Tongue (tissue), 2 donors: ENCODE results near the gene IFNW1. TPM values are rescaled to one million over a fixed set of nuclear protein-coding genes. Genes with fewer than 3 reads are reported as not detected.
"Not testable (repeated sequence)": the region's sequence is repeated elsewhere in the genome, so short reads cannot be mapped to it uniquely, and the experiment has no call there.

Source experiments
- DNase-seq: peaks from one replicate; pipeline ENCODE4 v3.0.0-alpha.2; 2015
- total RNA-seq: library from RNA; depleted of rRNA; stranded (reverse); fragments of >200 nt; gene quantifications from one replicate; pipeline ENCODE4 v1.2.3, GENCODE V29; 2014

The IFNW1 gene
- total RNA-seq: not detected

DNA sequence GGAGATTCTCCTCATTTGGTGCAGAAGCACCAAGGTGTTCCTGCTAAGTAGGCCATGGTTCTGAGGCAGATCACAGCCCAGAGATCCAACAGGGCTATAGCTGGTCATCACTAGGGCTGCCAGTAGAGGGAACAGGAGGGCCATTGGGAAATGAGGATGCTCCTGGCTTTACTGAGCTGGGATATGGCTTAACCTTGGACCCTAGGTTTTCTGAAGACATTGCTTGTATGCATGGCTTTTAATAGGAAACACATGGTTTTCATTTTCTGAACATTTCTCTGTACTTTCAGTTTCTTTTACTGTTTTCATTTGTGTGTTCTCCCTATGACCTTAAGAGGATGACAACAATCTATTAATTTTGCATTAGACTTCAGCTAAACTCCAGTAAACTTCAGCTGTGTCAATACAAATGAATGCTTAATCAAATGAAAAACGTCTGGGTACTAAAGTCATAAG is at the start of gene IFNW1:
Gene IFNW1 (minus strand): TSS at position 406 of the 456 bp plus-strand sequence. CDS start 262 bp downstream, at position 144.
- no peak for DNase-seq

- DNase-seq: not testable (repeated sequence)
Observed at GRCh38 chr9:21187487-21187886, 45.9 kb upstream of the IFNW1 start, which contains the start of gene IFNA4. Gene IFNA4, minus strand, starts transcription at chr9:21187587. Its CDS starts 56 bp downstream, at chr9:21187531.

DNA sequence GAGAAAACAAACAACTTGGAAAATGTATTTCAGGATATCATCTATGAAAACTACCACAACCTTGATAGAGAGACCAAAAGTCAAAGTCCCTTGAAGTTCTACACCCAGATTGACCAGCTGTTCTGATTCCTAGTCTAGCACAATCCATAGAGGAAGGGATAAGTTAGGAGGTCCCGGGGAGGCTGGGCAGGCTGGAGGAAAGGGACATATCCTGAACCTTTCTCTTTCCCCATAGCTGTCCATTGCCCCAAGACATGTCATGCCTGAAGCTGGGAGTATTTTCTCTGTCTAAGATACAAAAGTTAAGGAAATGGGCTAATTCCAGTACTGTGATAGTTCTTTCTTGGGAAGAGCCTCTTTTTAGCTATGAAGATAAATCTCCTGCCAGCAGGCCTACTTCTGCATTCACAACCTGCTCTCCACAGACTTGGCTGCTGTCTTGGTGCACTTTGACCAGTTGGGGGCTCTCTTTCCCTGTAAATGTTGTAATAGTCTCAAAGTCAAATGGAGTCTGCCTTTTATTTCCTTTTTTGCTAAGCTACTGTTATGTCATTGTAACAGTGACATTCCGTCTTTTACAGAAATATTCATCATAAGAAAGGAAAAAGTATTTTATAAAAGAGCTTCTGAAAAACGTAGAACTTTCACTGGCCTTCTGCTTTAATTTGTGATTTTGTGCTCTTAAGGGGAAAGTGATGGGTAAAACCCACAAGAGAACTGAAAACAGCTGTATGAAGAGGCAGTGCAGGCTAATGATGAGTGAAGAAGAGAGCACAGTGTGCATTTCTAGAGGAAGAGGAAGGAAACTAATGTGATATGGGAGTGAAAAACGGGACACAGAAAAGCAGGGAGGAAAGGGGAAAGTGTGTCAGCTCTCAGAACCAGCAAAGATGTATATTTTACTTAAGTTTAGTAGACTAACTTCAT is 41.4 kb upstream of the IFNW1 start:
- DNase-seq: peak; percentile 2

GRCh38 chr9:21174671-21175070 is 33.0 kb upstream of the IFNW1 start:
- no peak for DNase-seq

- DNase-seq: no peak
Observed at GRCh38 chr9:21172156-21172555, 30.5 kb upstream of the IFNW1 start.

DNA sequence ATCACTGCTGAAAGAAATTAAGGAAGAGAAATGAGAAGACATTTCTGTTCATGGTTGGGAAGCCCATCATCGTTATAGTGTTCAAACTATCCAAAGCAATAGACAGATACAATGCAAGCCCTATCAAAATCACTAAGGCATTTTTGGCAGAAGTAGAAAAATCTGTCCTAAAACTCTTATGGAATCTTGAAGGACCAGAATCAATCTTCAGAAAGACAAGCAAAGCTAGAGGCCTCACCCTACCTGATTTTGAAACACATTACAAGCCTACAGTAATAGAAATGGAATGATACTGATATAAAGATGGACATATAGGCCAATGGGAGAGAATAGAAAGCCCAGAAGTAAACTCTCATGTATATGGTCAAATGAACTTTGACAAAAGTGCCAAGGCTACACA is 29.7 kb upstream of the IFNW1 start:
- DNase-seq: no peak

DNA sequence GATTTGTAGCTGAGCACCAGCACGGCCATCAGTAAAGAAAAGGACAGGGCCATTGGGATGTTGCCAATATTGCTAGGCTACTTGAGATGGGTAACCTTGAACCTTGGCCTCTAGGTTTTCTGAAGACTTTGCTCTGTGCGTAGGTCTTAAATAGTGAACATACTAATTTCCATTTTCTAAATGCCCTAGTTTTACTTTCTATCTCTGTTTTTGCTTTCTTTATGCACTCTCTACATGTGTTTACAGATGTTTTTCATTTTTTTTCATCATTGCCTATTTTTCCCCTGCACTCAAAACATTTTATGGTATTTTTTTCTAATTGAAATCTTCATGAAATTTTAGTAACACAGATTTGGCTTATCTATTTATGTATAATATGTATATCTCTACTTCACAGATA is 24.9 kb upstream of the IFNW1 start, which contains the start of gene IFNA21:
Gene IFNA21 (minus strand): TSS at position 101 of the 400 bp plus-strand sequence. CDS start 48 bp downstream, at position 53.
- not testable (repeated sequence) for DNase-seq

GRCh38 chr9:21165516-21165915 is 23.9 kb upstream of the IFNW1 start:
- no peak for DNase-seq

DNA sequence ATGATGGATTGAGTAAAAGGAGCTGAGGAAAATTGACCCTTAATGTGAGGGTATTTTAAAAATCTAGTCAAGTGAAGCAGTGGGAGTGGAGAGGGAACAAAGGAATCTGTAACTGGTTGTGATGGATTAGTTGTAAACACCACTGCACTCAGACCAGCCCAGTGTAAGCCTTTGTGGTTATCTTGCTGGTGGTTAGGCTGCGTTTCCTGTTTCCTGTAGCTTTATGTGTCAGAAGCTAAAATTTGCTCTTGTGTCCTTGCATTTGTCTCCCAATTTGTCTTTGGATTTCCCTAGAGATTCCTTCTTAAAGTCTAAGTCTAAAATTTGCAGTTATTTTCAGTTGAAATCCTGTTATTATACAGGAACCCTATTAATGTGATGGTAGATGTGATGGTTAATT is 18.5 kb upstream of the IFNW1 start:
- DNase-seq: no peak

DNA sequence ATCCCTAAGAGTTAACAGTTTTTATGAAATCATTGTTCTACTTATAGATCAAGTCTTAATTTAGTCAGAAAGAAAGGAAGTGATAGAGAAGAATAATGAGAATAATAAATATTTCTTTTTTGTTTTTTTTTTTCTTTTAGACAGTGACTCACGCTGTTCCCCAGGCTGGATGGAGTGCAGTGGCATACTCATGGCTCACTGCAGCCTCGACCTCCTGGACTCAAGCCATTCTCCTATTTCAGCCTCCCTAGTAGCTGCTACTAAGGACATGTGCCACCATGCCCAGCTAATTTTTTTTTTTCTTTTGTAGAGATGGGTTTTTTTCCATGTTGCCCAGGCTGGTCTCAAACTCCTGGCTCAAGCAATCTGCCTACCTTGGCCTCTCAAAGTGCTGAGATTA is 13.9 kb upstream of the IFNW1 start:
- DNase-seq: no peak

DNA sequence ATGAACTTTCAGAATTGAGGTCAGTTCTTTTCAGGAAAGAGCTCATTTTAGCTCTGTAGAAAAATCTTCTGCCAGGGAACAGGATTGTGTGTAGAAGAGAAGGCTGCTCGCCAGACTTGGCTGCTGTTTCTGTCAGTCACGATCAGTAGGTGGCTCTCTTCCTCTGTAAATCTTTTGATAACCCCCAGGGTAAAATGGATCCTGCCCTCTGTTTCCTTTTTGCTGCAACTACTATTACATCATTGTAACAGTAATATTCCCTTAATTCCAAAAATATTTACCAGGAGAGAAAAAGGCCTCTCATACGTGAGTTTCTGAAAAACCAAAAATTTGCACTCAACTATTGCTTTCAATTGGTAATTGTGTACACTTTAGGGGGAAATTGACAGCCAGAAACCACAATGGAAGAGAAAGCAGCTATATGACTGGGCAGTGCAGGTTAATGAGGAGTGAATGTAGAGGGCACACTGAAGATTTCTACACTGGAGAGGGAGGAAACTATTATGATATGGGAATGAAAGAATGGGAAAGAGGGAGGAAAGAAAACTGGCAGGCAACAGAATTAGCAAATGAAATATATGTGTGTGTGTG is 12.5 kb upstream of the IFNW1 start:
- DNase-seq: peak; percentile 31

GRCh38 chr9:21153336-21154017 is 11.8 kb upstream of the IFNW1 start:
- DNase-seq: no peak

DNA sequence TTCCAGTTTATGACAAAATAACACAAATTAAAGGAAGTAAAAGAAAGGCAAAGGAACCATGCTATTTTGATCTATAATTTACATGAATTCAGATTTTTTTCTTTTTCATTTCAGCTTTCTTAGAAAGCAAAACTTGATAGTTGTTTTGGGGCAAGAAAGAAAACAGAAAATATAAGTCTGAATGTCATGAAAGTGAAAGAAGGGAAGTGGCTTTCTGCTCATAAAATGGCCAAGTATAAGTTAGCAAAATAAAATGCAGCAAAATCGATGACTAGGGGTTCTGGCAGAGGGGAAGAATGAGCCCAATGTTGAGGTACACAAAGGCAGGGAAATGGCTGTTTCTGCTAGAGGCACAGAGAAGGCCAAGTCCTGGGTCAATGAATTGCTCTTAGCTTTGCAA is 3.0 kb upstream of the IFNW1 start:
- DNase-seq: no peak

- no peak for DNase-seq
Observed at GRCh38 chr9:21137020-21137419, 4.6 kb downstream of the IFNW1 start.

GRCh38 chr9:21135736-21136135 is 5.9 kb downstream of the IFNW1 start:
- no peak for DNase-seq

GRCh38 chr9:21128186-21128585 is 13.4 kb downstream of the IFNW1 start:
- not testable (repeated sequence) for DNase-seq

DNA sequence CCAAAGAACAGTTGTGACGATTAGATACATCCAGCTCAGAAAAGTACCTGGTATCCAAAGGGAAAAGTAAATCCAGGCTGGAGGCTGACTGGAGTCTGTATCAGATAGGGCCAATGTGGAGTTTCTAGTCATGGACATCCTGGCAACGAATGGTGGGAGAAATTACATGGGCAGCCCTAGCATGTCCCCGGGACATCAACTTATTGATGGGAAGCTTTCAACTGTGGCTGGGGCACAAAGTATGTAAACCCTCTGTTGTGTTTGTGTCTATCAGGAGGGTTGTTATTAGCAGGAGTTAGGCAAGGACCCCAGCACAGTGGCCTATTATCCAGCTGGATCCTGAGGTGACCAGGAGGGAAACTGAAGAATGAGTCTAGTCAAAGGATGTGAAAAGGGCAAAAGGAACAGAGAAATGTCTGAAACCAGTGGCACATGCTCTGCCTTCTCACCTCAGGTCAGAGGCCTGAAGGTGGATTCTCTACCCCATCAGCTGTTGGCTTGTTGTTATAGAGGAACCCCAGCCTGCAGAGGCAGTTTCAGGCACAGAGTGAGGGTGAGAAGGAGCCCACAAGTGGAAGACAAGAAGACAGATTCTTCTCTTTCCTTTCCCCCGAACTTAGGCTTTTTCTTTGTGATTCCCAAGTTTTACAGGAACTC is 19.9 kb downstream of the IFNW1 start:
- DNase-seq: no peak

DNA sequence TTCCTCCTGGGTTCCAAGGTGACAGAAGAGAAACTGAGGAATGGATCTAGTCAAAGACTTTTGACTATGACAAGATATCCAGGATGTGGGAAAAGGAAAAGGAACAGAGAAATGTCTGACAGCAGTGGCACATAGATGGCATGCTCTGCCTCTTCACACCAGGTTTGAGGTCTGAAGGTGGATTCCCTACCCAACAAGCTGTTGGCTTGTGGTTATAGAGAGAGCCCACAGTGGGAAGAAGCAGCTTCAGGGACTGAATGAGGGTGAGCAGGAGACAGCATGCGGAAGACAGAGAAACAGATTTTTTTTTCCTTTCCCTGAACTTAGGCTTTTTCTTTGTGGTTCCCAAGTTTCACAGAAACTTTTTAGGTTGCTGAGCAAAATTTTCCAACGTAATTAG is 20.6 kb downstream of the IFNW1 start:
- no peak for DNase-seq

DNA sequence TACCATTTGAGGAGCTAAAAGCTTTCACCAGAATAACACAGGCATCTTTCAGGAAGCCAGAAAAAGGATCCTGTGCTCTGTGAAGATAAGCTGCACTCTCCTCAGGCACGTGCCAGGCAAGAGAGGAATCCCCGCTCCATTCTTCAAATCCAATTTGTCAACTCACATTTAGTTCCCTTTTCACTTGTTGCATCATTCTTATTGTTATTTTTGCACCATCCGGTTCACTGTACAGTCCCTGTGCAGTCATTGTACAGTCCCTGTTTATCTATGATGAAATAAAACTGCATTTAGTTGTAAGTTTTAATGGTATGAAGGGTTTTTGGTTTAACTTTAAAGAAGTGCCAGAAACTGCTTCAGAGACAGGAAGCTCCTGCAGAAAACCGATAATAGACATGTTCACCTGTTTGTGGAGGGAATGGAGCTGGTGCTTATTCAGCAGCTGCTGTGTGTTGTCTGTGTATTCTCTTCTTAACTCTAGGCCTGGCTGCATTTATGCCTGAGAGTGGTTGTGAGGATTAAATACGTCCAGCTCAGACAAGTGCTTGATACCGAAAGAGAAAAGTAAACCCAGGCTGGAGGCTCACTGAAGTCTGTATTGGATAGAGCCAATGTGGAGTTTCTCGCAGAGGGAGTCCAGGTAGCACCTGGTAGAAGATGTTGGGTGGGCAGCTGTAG is 22.4 kb downstream of the IFNW1 start:
- DNase-seq: peak; percentile 16

DNA sequence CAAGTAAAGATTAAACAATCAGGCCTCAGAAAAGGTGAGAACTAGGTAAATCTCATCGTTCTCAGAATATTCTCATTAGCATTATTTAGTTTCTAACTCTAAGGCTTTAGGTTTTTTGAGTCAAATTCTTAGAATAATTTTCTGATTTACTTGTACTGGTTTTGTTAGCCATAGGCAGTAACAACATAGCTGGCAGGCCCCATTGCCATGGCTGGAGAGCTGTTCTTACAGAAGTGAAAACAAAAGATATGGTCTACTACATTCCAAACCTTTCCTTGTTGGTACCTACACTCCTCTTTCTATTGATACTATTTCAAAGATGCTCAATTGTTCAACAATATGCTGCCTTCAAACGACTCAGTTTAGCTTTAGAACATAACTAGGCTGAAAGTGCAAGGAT is 27.3 kb downstream of the IFNW1 start:
- DNase-seq: no peak
